Activated T-helper 1 cell treated with anti-CD3 and anti-CD28 coated beads, Interleukin-12 subunit alpha, Interleukin-12 subunit beta, Interleukin-2, Interleukin-4 antibody, amounts not matched to agents 30 ng/mL and 10 ng/mL and 1 ng/mL, durations not matched to agents 14 hours and 24 hours and 36 hours (primary cell): ENCODE data around the gene ZMYND10. TPM values are rescaled to one million over a fixed set of nuclear protein-coding genes. Genes with fewer than 3 reads are reported as not detected.
A peak's percentile ranks its signal among the peaks of the same experiment; 100 is the strongest.

Source experiments
- DNase-seq: peaks from one replicate; pipeline ENCODE4 v3.0.0; 2021; ENCODE audit warnings: low spot score
- H3K27ac Mint-ChIP-seq: one replicate; pipeline ENCODE4 v1.8.0; 2021; ENCODE audit warnings: mild to moderate bottlenecking, mixed read lengths
- H3K27me3 Mint-ChIP-seq: one replicate; pipeline ENCODE4 v1.8.0; 2022; ENCODE audit warnings: mild to moderate bottlenecking, moderate library complexity, mixed read lengths; ENCODE audit not compliant: insufficient read depth
- H3K36me3 Mint-ChIP-seq: one replicate; pipeline ENCODE4 v1.8.0; 2021; ENCODE audit warnings: low read depth, mixed read lengths
- H3K4me1 Mint-ChIP-seq: one replicate; pipeline ENCODE4 v1.8.0; 2021; ENCODE audit warnings: low read depth, mixed read lengths
- H3K4me3 Mint-ChIP-seq: one replicate; pipeline ENCODE4 v1.8.0; 2021; ENCODE audit warnings: mild to moderate bottlenecking, moderate library complexity, mixed read lengths
- H3K9me3 Mint-ChIP-seq: one replicate; pipeline ENCODE4 v1.8.0; 2021; ENCODE audit warnings: mixed read lengths
- intact Hi-C: fragments of 100-400 bp; cut with micrococcal nuclease; formaldehyde crosslinking; loops from one replicate; pipeline ENCODE4 v1.15.1; 2024
- total RNA-seq: library from RNA; stranded (reverse); gene quantifications from 2 replicates; pipeline ENCODE4 v1.2.3, GENCODE V29; 2022

Gene ZMYND10
- total RNA-seq = 1.5 and 1.7 TPM in 2 replicates

- H3K27me3 Mint-ChIP-seq = no peaks in the 10 kb centered on the region
- peaks cover 17% of the 10 kb centered on the region for H3K36me3 Mint-ChIP-seq
- H3K4me3 Mint-ChIP-seq = peak within 1 kb of the TSS; percentile 55
- intact Hi-C loops = no loop called here
- no peaks in the 10 kb centered on the region for H3K9me3 Mint-ChIP-seq
- peak; percentile 78 for DNase-seq
- H3K27ac Mint-ChIP-seq = no peak within 1 kb of the TSS
- H3K4me1 Mint-ChIP-seq = peaks cover 51% of the 10 kb centered on the region
These were observed at the start of gene ZMYND10 for GRCh38 chr3:50345586-50346234. TSS of gene ZMYND10 (minus strand) at chr3:50345732. CDS start at chr3:50345579, 153 bp downstream.

- Mint-ChIP-seq H3K4me3 (no peak overlapping the region), H3K36me3 (no peaks in the 10 kb centered on the region), H3K27ac (no peak overlapping the region), H3K4me1 (peaks cover 8% of the 10 kb centered on the region), H3K27me3 (no peaks in the 10 kb centered on the region), H3K9me3 (no peaks in the 10 kb centered on the region)
- intact Hi-C loops = no loop called here
- DNase-seq = no peak
These were observed 47.5 kb upstream of the ZMYND10 start for GRCh38 chr3:50393061-50393460.

GRCh38 chr3:50392101-50392715 is 46.7 kb upstream of the ZMYND10 start:
- H3K27ac Mint-ChIP-seq = no peak overlapping the region
- intact Hi-C loops = no loop called here
- no peak overlapping the region for H3K4me3 Mint-ChIP-seq
- no peaks in the 10 kb centered on the region for H3K36me3 Mint-ChIP-seq
- DNase-seq = no peak
- no peaks in the 10 kb centered on the region for H3K27me3 Mint-ChIP-seq
- peaks cover 8% of the 10 kb centered on the region for H3K4me1 Mint-ChIP-seq
- H3K9me3 Mint-ChIP-seq = no peaks in the 10 kb centered on the region

GRCh38 chr3:50390508-50391224 is 45.1 kb upstream of the ZMYND10 start:
- H3K27me3 Mint-ChIP-seq = no peaks in the 10 kb centered on the region
- intact Hi-C loops = no loop called here
- H3K4me3 Mint-ChIP-seq = no peak overlapping the region
- H3K9me3 Mint-ChIP-seq = no peaks in the 10 kb centered on the region
- no peak overlapping the region for H3K27ac Mint-ChIP-seq
- H3K4me1 Mint-ChIP-seq = peaks cover 8% of the 10 kb centered on the region
- H3K36me3 Mint-ChIP-seq = no peaks in the 10 kb centered on the region
- DNase-seq = no peak

- intact Hi-C loops = no loop called here
- Mint-ChIP-seq H3K27ac (no peak overlapping the region), H3K4me1 (peaks cover 8% of the 10 kb centered on the region), H3K4me3 (no peak overlapping the region), H3K27me3 (no peaks in the 10 kb centered on the region), H3K9me3 (no peaks in the 10 kb centered on the region), H3K36me3 (no peaks in the 10 kb centered on the region)
- no peak for DNase-seq
These were observed 43.9 kb upstream of the ZMYND10 start for GRCh38 chr3:50389414-50389767.

- Mint-ChIP-seq H3K9me3 (no peaks in the 10 kb centered on the region), H3K27ac (no peak overlapping the region), H3K4me1 (peaks cover 8% of the 10 kb centered on the region), H3K4me3 (no peak overlapping the region), H3K36me3 (no peaks in the 10 kb centered on the region), H3K27me3 (no peaks in the 10 kb centered on the region)
- DNase-seq = no peak
- intact Hi-C loops = no loop called here
These were observed 43.3 kb upstream of the ZMYND10 start for GRCh38 chr3:50388720-50389413.

- no peaks in the 10 kb centered on the region for H3K9me3 Mint-ChIP-seq
- peaks cover 4% of the 10 kb centered on the region for H3K27me3 Mint-ChIP-seq
- no peak overlapping the region for H3K27ac Mint-ChIP-seq
- intact Hi-C loops = no loop called here
- DNase-seq = no peak
- H3K4me1 Mint-ChIP-seq = peaks cover 8% of the 10 kb centered on the region
- no peaks in the 10 kb centered on the region for H3K36me3 Mint-ChIP-seq
- H3K4me3 Mint-ChIP-seq = no peak overlapping the region
These were observed 42.6 kb upstream of the ZMYND10 start for GRCh38 chr3:50388016-50388719.

GRCh38 chr3:50385754-50386153 is 40.2 kb upstream of the ZMYND10 start:
- H3K9me3 Mint-ChIP-seq = no peaks in the 10 kb centered on the region
- H3K4me3 Mint-ChIP-seq = no peak overlapping the region
- no peaks in the 10 kb centered on the region for H3K4me1 Mint-ChIP-seq
- no peaks in the 10 kb centered on the region for H3K36me3 Mint-ChIP-seq
- H3K27ac Mint-ChIP-seq = no peak overlapping the region
- DNase-seq = no peak
- intact Hi-C loops = no loop called here
- peaks cover 4% of the 10 kb centered on the region for H3K27me3 Mint-ChIP-seq

- Mint-ChIP-seq H3K27me3 (peaks cover 4% of the 10 kb centered on the region), H3K27ac (no peak overlapping the region), H3K9me3 (no peaks in the 10 kb centered on the region), H3K4me1 (no peaks in the 10 kb centered on the region), H3K36me3 (no peaks in the 10 kb centered on the region), H3K4me3 (no peak overlapping the region)
- no peak for DNase-seq
- intact Hi-C loops = no loop called here
These were observed 38.2 kb upstream of the ZMYND10 start for GRCh38 chr3:50383750-50384149.

GRCh38 chr3:50382722-50383121 is 37.2 kb upstream of the ZMYND10 start:
- Mint-ChIP-seq H3K4me1 (no peaks in the 10 kb centered on the region), H3K27me3 (peaks cover 4% of the 10 kb centered on the region)

GRCh38 chr3:50381383-50381782 is 35.9 kb upstream of the ZMYND10 start:
- Mint-ChIP-seq H3K27ac (no peak overlapping the region), H3K36me3 (no peaks in the 10 kb centered on the region), H3K9me3 (no peaks in the 10 kb centered on the region), H3K27me3 (peaks cover 4% of the 10 kb centered on the region), H3K4me3 (no peak overlapping the region), H3K4me1 (no peaks in the 10 kb centered on the region)
- DNase-seq = no peak
- intact Hi-C loops = no loop called here

More at GRCh38 chr3:50382722-50383121, 37.2 kb upstream of the ZMYND10 start:
- Mint-ChIP-seq H3K9me3 (no peaks in the 10 kb centered on the region), H3K36me3 (no peaks in the 10 kb centered on the region), H3K27ac (no peak overlapping the region), H3K4me3 (no peak overlapping the region)
- intact Hi-C loops = no loop called here
- DNase-seq = no peak

- H3K9me3 Mint-ChIP-seq = no peaks in the 10 kb centered on the region
- H3K27me3 Mint-ChIP-seq = peaks cover 4% of the 10 kb centered on the region
- H3K4me3 Mint-ChIP-seq = no peak overlapping the region
- no peak for DNase-seq
- H3K36me3 Mint-ChIP-seq = no peaks in the 10 kb centered on the region
- no peak overlapping the region for H3K27ac Mint-ChIP-seq
- no peaks in the 10 kb centered on the region for H3K4me1 Mint-ChIP-seq
- intact Hi-C loops = no loop called here
These were observed 35.0 kb upstream of the ZMYND10 start for GRCh38 chr3:50380405-50381085.
